ENCODE measurements around the gene LRRC56. TPM values are rescaled to one million over a fixed set of nuclear protein-coding genes. Genes with fewer than 3 reads are reported as not detected.

The LRRC56 gene
- total and polyA plus RNA-seq, 2 of the 13 experiments (the other 11 are each of a cell fraction or from before 2014, with no cell fraction given): 0.11 to 0.29 TPM

- FAIRE-seq (no peak), ATAC-seq (no peak), DNase-seq (ENCODE audit: low spot score) (no peak)
- Histone ChIP-seq H3K36me3 (replicated peaks in 1 of 2; ENCODE audit: control insufficient read depth in 1 of 2, insufficient read depth in 2 of 2, low read length in 2 of 2) (no peaks in the 10 kb centered on the region; a peak in 1 of 5 replicates), H2AFZ (ENCODE audit: low read length) (no peak overlapping the region), H3K79me2 (ENCODE audit: insufficient read depth, low read length) (no peaks in the 10 kb centered on the region), H3K9me3 (ENCODE audit: low read length) (no peaks in the 10 kb centered on the region), H3K27me3 (ENCODE audit: control insufficient read depth in 1 of 2, insufficient read depth in 2 of 2, low read length in 2 of 2) (no peaks in the 10 kb centered on the region), H3K9ac (ENCODE audit: insufficient read depth, low read depth, low read length) (no peak overlapping the region), H3K4me2 (ENCODE audit: low read depth, low read length) (no peak overlapping the region), H3K4me1 (ENCODE audit: insufficient read depth, low read length) (peaks cover 24% of the 10 kb centered on the region), H3K27ac (ENCODE audit: extremely low read length, insufficient read depth, low read length) (no peak overlapping the region), H3K4me3 (replicated peaks in 1 of 3; ENCODE audit: insufficient read depth in 1 of 3, low read depth in 2 of 3, low read length in 3 of 3) (no peak overlapping the region), H4K20me1 (ENCODE audit: insufficient read depth, low read length) (no peaks in the 10 kb centered on the region)
- ChIA-PET POLR2A (no interaction called here), CTCF (ENCODE audit: low intra/inter-chr PET ratio, low total read pairs) (no interaction called here)
- intact Hi-C loops (cut with micrococcal nuclease; ENCODE audit: unreplicated experiment): no loop called here
- no TSS peak for BruUV-seq (replicated peaks)
- in situ Hi-C loops (cut with HindIII; ENCODE audit: extremely low pct_ligation_motif_present, low pct_unique_long_range_greater_than_20kb): no loop called here
- 98% methylated on average over 4 of the region's 4 CpGs for WGBS (ENCODE audit: low lambda C conversion rate)
- TF ChIP-seq HBP1 (CRISPR knock-in tag; IDR thresholded peaks at IDR 0.05; ENCODE audit: low read depth) (no peak), MIER3 (CRISPR knock-in tag; IDR thresholded peaks at IDR 0.05; ENCODE audit: borderline replicate concordance) (no peak), SSRP1 (CRISPR knock-in tag; IDR thresholded peaks at IDR 0.05) (no peak), LRRFIP1 (CRISPR knock-in tag; conservative IDR thresholded peaks at IDR 0.05) (no peak), ZBTB34 (CRISPR knock-in tag; IDR thresholded peaks at IDR 0.05) (no peak), RERE (CRISPR knock-in tag; IDR thresholded peaks at IDR 0.05; ENCODE audit: low read depth) (no peak), HNF4G (IDR thresholded peaks at IDR 0.05; ENCODE audit: borderline replicate concordance, low read depth, low read length) (no peak), HNF4G (CRISPR knock-in tag; IDR thresholded peaks at IDR 0.05; ENCODE audit: borderline replicate concordance, low read depth) (no peak), ZNF280B (CRISPR knock-in tag; IDR thresholded peaks at IDR 0.05; ENCODE audit: borderline replicate concordance) (no peak), ZZZ3 (CRISPR knock-in tag; IDR thresholded peaks at IDR 0.05; ENCODE audit: borderline replicate concordance) (no peak), PAF1 (CRISPR knock-in tag; IDR thresholded peaks at IDR 0.05) (no peak), ZNF709 (CRISPR knock-in tag; IDR thresholded peaks at IDR 0.05) (no peak)
These were observed 20.9 kb upstream of the LRRC56 start for GRCh38 chr11:516400-516799.
